NCI-H748 (cell line): ENCODE data around the gene C1orf116.

Experiments
- DNase-seq: peaks from one replicate; lab custom pipeline; 2025; ENCODE audit not compliant: unreplicated experiment; lab: John Stamatoyannopoulos, UW

The C1orf116 gene

GRCh38 chr1:207020709-207021107 lies 11.8 kb downstream of the C1orf116 start:
- no peak for DNase-seq

DNA sequence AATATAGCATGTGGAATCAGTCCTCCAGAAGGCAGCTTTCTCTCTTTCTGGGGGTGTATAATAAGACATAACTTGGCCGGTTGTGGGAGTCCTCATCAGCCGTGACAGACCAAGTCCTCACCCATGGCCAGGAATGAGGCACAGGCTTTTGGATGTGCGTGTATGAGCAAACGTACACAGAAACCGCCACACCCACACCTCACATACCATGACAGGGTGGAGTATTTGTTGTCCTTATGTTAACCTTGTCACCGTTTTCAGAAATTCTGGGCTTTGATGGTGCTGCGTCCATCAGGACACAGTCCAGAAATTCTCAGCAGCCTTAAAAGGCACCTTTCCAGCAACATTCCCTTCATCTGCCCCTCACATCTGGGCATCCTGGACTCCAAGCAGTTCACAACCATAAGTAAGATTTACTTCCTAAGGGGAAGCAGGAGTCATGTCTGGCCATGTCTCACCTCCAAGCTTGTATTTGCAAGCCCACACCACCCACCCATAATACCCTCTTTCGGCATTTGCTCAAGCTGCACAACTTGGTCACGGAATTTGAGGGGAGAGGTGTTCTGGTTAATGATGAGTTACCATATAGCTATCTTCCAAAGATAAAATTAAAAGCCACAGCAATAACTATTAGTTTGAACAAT lies 12.4 kb downstream of the C1orf116 start:
- no peak for DNase-seq

GRCh38 chr1:207019661-207020060 lies 12.9 kb downstream of the C1orf116 start:
- DNase-seq: no peak

- DNase-seq: no peak
Observed at GRCh38 chr1:207019161-207019560, 13.4 kb downstream of the C1orf116 start.

GRCh38 chr1:207018707-207019106 lies 13.8 kb downstream of the C1orf116 start:
- DNase-seq: no peak

GRCh38 chr1:207017615-207018559 lies 14.7 kb downstream of the C1orf116 start:
- no peak for DNase-seq

DNA sequence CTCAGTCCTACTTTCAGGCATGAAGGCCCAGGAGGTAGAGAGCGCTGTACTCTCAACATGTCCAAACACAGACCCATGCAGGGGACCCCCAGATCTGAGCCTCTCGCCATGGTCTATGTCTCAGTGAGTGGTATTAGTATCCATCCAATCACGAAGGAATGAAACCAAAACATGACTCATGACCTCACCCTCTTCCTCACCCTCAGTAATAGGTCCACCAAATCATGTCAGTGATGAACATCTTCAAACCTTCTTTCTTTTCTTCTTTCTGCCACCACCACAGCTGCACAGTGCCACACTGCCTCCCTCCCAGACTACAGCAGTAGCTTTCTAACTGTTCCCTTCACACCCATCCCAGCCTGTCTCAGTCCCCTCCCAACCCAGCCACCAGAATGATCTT lies 16.8 kb downstream of the C1orf116 start:
- DNase-seq: no peak

DNA sequence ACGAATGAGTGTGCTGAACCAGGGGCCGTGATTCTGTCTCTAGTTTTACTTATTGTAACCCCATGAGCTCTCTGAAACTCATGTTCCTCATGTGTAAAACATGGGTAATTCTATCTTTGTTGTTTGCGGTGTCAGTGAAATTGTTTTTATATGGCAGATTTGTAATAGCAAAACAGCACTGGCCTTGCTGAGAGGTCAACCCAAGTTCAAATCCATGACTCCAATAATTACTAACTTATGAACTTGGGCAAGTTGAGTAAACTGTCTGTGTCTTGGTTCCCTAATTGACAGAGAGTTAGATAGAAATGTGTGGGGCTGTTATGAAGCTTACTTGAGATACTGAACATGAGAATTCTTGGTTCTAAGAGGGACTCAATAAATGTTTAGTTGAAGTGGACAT lies 17.8 kb downstream of the C1orf116 start:
- no peak for DNase-seq

DNA sequence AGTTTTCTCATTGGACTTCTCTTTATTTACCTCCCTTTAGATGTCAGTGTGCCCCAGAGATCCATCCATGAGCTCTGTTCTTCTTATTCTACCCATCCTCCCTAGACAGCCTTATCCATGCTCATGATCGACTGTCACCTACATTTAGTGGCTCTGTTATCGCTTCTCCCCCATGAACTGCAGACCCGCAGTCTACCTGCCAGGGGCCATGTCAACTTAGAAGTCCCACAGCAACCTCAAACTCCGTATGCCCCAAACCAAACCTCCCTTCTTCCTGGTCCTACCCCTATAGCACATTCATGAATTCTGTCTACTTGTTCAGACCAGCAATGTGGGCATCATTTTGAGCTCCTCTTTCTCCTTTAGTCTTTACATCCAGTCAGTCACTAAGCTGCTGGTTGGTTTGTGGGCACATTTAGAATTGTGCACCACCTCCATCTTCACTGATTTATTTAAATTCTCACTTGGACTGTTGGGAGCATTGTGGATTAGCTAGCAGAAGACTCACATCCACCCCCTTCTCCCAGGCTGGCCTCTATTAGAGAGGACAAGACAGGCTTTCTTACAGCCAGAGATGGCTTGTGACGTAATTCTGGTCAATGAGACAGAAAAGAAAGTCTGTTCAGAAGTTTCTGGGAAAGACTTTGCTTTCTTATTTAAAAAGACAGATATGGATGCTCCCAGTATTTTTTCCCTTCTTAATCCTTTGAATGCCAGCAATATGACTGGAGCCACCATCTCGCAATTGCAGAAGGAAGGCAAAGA lies 19.1 kb downstream of the C1orf116 start:
- no peak for DNase-seq

- no peak for DNase-seq
Observed at GRCh38 chr1:207010726-207011125, 21.8 kb downstream of the C1orf116 start.

- no peak for DNase-seq
Observed at GRCh38 chr1:207009945-207010344, 22.6 kb downstream of the C1orf116 start.

GRCh38 chr1:207009182-207009850 lies 23.2 kb downstream of the C1orf116 start:
- DNase-seq: no peak

GRCh38 chr1:207007352-207008033 lies 25.1 kb downstream of the C1orf116 start:
- DNase-seq: no peak

GRCh38 chr1:207006914-207007313 lies 25.6 kb downstream of the C1orf116 start:
- no peak for DNase-seq

GRCh38 chr1:207006083-207006482 lies 26.5 kb downstream of the C1orf116 start:
- no peak for DNase-seq

GRCh38 chr1:207004931-207005830 lies 27.4 kb downstream of the C1orf116 start:
- DNase-seq: peak; percentile 31

GRCh38 chr1:207003210-207003609 lies 29.3 kb downstream of the C1orf116 start:
- DNase-seq: no peak

DNA sequence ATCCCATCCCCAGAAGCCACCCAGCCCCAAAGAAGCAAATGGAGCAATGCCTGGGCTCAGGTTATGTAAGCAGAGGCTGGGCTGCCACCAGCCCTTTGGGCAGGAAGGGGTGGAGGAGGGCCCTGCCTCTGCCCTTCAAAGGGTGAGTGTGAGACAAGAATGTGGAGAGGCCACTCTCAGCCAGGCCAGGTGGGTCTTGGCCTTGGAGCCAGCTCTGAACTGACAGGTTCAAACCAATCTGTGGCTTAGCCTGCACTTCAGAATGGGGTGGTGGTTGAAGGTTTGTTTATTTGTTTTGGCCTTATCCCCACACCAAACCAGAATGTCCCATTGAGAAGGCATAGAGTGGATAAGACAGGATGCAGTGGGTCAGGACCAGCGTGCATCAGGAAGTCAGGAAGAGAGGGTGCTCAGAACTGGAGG lies 29.8 kb downstream of the C1orf116 start:
- DNase-seq: no peak

- DNase-seq: no peak
Observed at GRCh38 chr1:207001492-207002245, 30.9 kb downstream of the C1orf116 start.
